Cardiac muscle cell (in vitro differentiated cells and primary cell): ENCODE measurements around the gene ABHD11. TPM values are rescaled to one million over a fixed set of nuclear protein-coding genes. Genes with fewer than 3 reads are reported as not detected.

Experiments used
- DNase-seq, 2 donors: peaks; one replicate each; pipeline versions ENCODE4 v3.0.0 to v3.0.0-alpha.2; 2010 to 2017; ENCODE audit warnings: low read depth in 1 of 2, low spot score in 1 of 2
- H3K27ac ChIP-seq: fragments of 200-600 bp; sonication (generic); 2 replicates; pipeline ENCODE4 v1.5.1; 2016
- H3K27me3 ChIP-seq: fragments of 200-600 bp; sonication (generic); 2 replicates; pipeline ENCODE4 v1.6.0; 2016; ENCODE audit warnings: control low read depth
- H3K36me3 ChIP-seq: fragments of 200-600 bp; sonication (generic); 2 replicates; pipeline ENCODE4 v1.5.1; 2016; ENCODE audit warnings: control low read depth
- H3K4me1 ChIP-seq: fragments of 200-600 bp; sonication (generic); 2 replicates; pipeline ENCODE4 v1.8.1; 2017; ENCODE audit warnings: low read depth, mild to moderate bottlenecking, mixed run types
- H3K4me3 ChIP-seq: fragments of 200-600 bp; sonication (generic); 2 replicates; pipeline ENCODE4 v1.5.1; 2016; ENCODE audit warnings: mild to moderate bottlenecking
- H3K9me3 ChIP-seq: fragments of 200-600 bp; sonication (generic); 2 replicates; pipeline ENCODE4 v1.5.1; 2017; ENCODE audit warnings: low read depth, mild to moderate bottlenecking, control low read depth
- polyA plus RNA-seq: library from polyadenylated mRNA; unstranded; fragments of >200 nt; fragmentation: Nextera tagmentation; extraction: Ambion mirVana; gene quantifications from 2 replicates; pipeline ENCODE4 v1.2.1, GENCODE V29; 2016
- total RNA-seq: library from RNA; depleted of rRNA; stranded (reverse); fragments of >200 nt; gene quantifications from 2 replicates; pipeline ENCODE4 v1.2.3, GENCODE V29; 2016
- TF ChIP-seq, protein P1 (sequence below): IDR thresholded peaks from 2 replicates; pipeline ENCODE4 v1.5.1; 2012; ENCODE audit warnings: low read depth, mild to moderate bottlenecking, low read length

The ABHD11 gene
- total and polyA plus RNA-seq, 2 experiments from 2014 or later: 30.9 to 59.6 TPM

DNA sequence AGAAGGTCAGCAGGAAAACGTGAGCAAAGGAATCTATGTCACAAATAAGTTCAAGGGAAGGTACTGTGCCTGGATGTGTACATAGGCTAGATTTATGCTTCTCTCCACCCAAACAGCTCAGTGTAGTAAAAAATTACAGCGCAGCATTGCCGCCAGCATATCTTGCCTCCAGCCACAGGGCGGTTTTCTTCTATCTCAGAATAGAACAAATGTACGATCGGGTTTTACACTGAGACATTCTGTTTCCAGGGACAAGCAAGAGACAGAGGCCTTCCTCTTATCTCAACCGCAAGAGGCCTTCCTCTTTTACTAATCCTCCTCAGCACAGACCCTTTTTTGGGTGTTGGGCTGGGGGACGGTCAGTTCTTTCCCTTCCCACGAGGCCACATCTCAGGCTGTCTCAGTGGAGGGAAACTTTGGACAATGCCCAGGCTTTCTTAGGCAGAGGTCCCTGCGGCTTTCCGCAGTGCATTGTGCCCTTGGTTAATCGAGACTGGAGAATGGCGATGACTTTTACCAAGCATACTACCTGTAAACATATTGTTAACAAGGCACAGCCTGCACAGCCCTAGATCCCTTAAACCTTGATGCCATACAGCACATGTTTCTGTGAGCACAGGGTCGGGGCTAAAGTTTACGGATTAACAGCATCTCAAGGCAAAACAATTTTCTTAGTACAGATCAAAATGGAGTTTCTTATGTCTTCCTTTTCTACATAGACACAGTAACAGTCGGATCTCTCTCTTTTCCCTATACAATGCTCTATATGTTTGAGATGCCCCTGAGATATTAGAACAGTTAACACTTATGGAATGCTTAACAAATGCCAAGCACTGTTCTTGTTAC lies 11.6 kb upstream of the ABHD11 start:
- no peak overlapping the region for H3K4me3 ChIP-seq
- TF ChIP-seq, protein P1, sequence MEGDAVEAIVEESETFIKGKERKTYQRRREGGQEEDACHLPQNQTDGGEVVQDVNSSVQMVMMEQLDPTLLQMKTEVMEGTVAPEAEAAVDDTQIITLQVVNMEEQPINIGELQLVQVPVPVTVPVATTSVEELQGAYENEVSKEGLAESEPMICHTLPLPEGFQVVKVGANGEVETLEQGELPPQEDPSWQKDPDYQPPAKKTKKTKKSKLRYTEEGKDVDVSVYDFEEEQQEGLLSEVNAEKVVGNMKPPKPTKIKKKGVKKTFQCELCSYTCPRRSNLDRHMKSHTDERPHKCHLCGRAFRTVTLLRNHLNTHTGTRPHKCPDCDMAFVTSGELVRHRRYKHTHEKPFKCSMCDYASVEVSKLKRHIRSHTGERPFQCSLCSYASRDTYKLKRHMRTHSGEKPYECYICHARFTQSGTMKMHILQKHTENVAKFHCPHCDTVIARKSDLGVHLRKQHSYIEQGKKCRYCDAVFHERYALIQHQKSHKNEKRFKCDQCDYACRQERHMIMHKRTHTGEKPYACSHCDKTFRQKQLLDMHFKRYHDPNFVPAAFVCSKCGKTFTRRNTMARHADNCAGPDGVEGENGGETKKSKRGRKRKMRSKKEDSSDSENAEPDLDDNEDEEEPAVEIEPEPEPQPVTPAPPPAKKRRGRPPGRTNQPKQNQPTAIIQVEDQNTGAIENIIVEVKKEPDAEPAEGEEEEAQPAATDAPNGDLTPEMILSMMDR: no peak
- H3K36me3 ChIP-seq: no peaks in the 10 kb centered on the region
- no peak for DNase-seq
- H3K9me3 ChIP-seq: no peaks in the 10 kb centered on the region
- H3K27ac ChIP-seq: peak overlapping the region; percentile 75
- H3K4me1 ChIP-seq: peaks cover 9% of the 10 kb centered on the region
- no peaks in the 10 kb centered on the region for H3K27me3 ChIP-seq

DNA sequence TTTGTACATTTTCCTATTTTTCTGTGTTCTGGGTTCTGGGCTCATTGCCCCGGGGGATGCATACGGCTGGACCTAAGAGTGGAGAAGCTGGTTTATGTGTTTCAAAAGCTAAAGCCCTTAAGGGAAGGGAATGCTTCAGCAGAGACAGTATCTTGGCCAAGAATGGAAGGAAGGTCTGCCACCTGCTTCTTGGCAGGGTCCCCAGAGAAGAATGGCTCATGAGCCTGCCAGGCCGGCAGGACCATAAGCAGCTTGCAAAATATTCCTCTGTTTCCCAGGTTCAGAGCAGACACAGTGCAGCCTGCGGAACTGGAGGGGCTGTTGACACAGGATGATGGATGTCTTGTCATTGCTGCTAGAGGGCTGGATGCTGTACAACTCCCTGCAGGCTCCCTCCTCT lies 7.8 kb upstream of the ABHD11 start:
- Histone ChIP-seq H3K9me3 (no peaks in the 10 kb centered on the region), H3K27ac (no peak overlapping the region), H3K27me3 (no peaks in the 10 kb centered on the region), H3K4me3 (no peak overlapping the region), H3K36me3 (no peaks in the 10 kb centered on the region), H3K4me1 (peaks cover 9% of the 10 kb centered on the region)
- DNase-seq: no peak
- TF ChIP-seq, protein P1: no peak

DNA sequence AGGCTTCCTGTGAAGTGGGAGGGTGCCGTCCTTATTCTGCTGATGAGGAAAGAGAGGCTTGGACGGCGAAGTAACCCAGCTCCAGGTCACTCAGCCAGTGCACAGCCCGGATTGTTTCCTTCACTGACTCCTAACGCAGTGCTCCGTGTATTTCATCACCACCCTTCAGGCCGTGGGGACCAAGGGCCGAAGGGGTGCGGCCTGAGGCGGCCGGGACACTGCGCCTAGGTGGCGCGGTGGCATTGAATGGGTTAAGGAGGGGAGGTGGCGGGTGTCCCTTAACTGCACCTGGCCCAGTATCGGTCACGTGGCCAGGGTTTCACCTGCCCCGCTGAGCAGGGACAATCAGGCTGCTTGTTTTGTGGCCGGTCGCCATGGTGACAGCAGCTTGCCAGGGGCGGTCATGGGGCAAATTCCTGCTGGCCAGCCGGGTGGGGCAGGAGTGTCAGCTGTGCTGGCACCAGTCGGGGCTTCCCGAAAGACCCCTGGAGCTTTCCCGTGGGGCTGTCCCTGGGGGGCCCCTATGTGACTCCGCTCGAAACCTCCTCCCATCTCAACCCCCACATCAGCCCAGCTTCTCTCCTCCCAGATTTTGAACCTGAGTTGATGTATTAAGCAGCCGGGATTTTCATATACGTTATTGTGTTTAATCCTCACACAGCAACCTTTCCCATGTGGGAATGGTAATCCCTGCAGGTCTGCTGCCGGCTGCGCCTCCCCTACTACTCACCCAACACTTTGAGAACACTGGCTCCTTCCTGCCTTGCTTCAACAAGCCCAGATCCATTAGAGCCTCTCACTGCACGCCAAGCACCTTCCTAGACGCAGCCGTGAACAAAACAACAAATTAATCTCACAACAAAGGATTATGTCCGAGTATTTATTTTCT lies 4.4 kb upstream of the ABHD11 start:
- Histone ChIP-seq H3K27me3 (no peaks in the 10 kb centered on the region), H3K4me3 (no peak overlapping the region), H3K27ac (no peak overlapping the region), H3K4me1 (no peaks in the 10 kb centered on the region), H3K36me3 (no peaks in the 10 kb centered on the region), H3K9me3 (no peaks in the 10 kb centered on the region)
- TF ChIP-seq, protein P1: no peak
- peak in 1 of 2 donors; percentile 38 for DNase-seq

DNA sequence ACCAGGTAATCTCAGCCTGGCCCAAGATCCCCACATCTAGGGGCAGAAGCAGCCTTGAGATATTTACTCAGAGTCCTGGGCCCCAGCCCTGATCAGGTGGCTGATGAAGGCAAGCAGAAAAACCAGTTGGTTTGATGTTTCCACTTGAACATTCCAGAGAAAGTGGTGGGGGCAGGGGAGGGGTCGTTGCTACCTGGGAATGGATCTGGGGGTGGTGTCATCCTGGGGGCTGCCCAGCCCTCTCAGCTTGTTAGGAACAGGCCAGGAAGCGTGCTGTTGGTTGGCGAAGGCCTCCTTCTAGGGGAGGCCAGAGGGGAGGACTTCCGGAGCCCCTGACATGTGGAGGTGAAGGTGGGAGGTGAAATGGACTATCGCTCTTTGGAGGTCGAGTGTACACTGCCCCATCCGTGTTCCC lies 3.7 kb upstream of the ABHD11 start:
- Histone ChIP-seq H3K27ac (no peak overlapping the region), H3K4me1 (no peaks in the 10 kb centered on the region), H3K9me3 (no peaks in the 10 kb centered on the region), H3K27me3 (no peaks in the 10 kb centered on the region), H3K4me3 (no peak overlapping the region), H3K36me3 (no peaks in the 10 kb centered on the region)
- TF ChIP-seq, protein P1: no peak
- no peak for DNase-seq

DNA sequence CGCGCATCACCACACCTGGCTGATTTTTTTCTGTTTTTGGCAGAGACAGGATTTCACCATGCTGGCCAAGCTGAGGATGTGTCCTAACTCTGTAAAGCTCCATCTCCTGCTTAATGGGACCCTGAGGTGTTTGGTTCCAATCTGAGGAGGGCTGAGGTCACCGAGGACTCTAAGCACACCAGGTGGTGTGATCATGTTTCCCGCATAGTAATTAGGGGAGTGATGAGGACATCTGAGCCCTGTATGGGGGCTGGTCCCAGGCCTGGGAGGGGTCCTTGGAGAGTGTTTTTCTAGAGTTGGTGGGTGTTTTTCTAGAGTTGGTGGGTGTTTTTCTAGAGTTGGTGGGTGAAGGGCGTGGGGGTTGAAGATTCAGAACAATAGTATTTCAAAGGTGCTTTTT lies 3.0 kb upstream of the ABHD11 start:
- H3K27ac ChIP-seq: no peak overlapping the region

More for the DNA sequence above, 3.0 kb upstream of the ABHD11 start:
- TF ChIP-seq, protein P1: no peak
- H3K36me3 ChIP-seq: no peaks in the 10 kb centered on the region
- H3K9me3 ChIP-seq: no peaks in the 10 kb centered on the region
- H3K4me1 ChIP-seq: no peaks in the 10 kb centered on the region
- H3K27me3 ChIP-seq: no peaks in the 10 kb centered on the region
- DNase-seq: no peak
- no peak overlapping the region for H3K4me3 ChIP-seq
